GM23338 (cell line): ENCODE measurements around the gene HYAL2. TPM values are rescaled to one million over a fixed set of nuclear protein-coding genes. Genes with fewer than 3 reads are reported as not detected.

Source experiments
- ATAC-seq: fragments of 200-7000 bp; cut with Tn5 transposase; 3 replicates; pipeline ENCODE4 v1.9.1; 2020
- DNase-seq: peaks from one replicate; pipeline ENCODE4 v3.0.0-alpha.2; 2015; ENCODE audit warnings: low spot score
- H2AFZ ChIP-seq: fragments of 200-600 bp; sonication (generic); 2 replicates; pipeline ENCODE4 v1.8.0; 2016; ENCODE audit warnings: antibody characterized with exemption, mild to moderate bottlenecking, moderate library complexity
- H3F3A ChIP-seq: fragments of 200-600 bp; sonication (generic); replicated peaks from 2 replicates; pipeline ENCODE4 v1.8.0; 2017; ENCODE audit warnings: antibody characterized with exemption, mixed run types, low read depth
- H3K27ac ChIP-seq: fragments of 200-600 bp; sonication (generic); 2 replicates; pipeline ENCODE4 v1.6.1; 2016; ENCODE audit warnings: low read depth
- H3K27me3 ChIP-seq: fragments of 200-600 bp; sonication (generic); 2 replicates; pipeline ENCODE4 v1.8.0; 2016; ENCODE audit warnings: mild to moderate bottlenecking, mixed run types, moderate library complexity; ENCODE audit not compliant: insufficient read depth
- H3K36me3 ChIP-seq: fragments of 200-600 bp; sonication (generic); 2 replicates; pipeline ENCODE4 v1.8.0; 2016; ENCODE audit warnings: mild to moderate bottlenecking; ENCODE audit not compliant: insufficient read depth
- H3K4me1 ChIP-seq: fragments of 200-600 bp; sonication (generic); 2 replicates; pipeline ENCODE4 v1.8.0; 2016; ENCODE audit warnings: mild to moderate bottlenecking, moderate library complexity; ENCODE audit not compliant: insufficient read depth
- H3K4me2 ChIP-seq: fragments of 200-600 bp; sonication (generic); 2 replicates; pipeline ENCODE4 v1.7.1; 2017; ENCODE audit warnings: mixed run types
- H3K4me3 ChIP-seq: fragments of 200-600 bp; sonication (generic); 2 replicates; pipeline ENCODE4 v1.6.1; 2016; ENCODE audit warnings: mixed run types
- H3K79me2 ChIP-seq: fragments of 200-600 bp; sonication (generic); replicated peaks from 2 replicates; pipeline ENCODE4 v1.8.0; 2017; ENCODE audit warnings: mild to moderate bottlenecking; ENCODE audit not compliant: insufficient read depth
- H3K9me2 ChIP-seq: fragments of 200-600 bp; sonication (generic); 2 replicates; pipeline ENCODE4 v1.8.0; 2017; ENCODE audit not compliant: insufficient read depth
- H4K20me1 ChIP-seq: fragments of 200-600 bp; sonication (generic); replicated peaks from 2 replicates; pipeline ENCODE4 v1.8.0; 2017; ENCODE audit warnings: mild to moderate bottlenecking; ENCODE audit not compliant: insufficient read depth
- H3K27ac Mint-ChIP-seq: 2 replicates; pipeline ENCODE4 v1.8.0; 2020; ENCODE audit warnings: inconsistent platforms, mild to moderate bottlenecking, moderate library complexity, mixed read lengths
- H3K27me3 Mint-ChIP-seq: 3 replicates; pipeline ENCODE4 v1.8.0; 2022; ENCODE audit warnings: low read depth, mild to moderate bottlenecking, moderate library complexity, mixed read lengths, inconsistent platforms; ENCODE audit not compliant: insufficient read depth, poor library complexity
- H3K36me3 Mint-ChIP-seq: 3 replicates; pipeline ENCODE4 v1.8.0; 2021; ENCODE audit warnings: low read depth, mild to moderate bottlenecking, inconsistent platforms, moderate library complexity, mixed read lengths
- H3K4me1 Mint-ChIP-seq: 3 replicates; pipeline ENCODE4 v1.8.0; 2020; ENCODE audit warnings: mild to moderate bottlenecking, inconsistent platforms, mixed read lengths
- H3K4me3 Mint-ChIP-seq: 3 replicates; pipeline ENCODE4 v1.8.0; 2021; ENCODE audit warnings: moderate library complexity, mild to moderate bottlenecking, inconsistent platforms, mixed read lengths
- H3K9me3 Mint-ChIP-seq: 3 replicates; pipeline ENCODE4 v1.8.0; 2020; ENCODE audit warnings: moderate library complexity, mild to moderate bottlenecking, inconsistent platforms, mixed read lengths
- CREB1 ChIP-seq: fragments of 250-450 bp; sonication (Bioruptor Pico); IDR thresholded peaks from 2 replicates; pipeline ENCODE4 v1.5.0; 2020; ENCODE audit warnings: low read depth, mild to moderate bottlenecking, moderate library complexity
- CTCF ChIP-seq, 2 experiments: fragments of 200-600 bp in 1 of 2; sonication (generic) in 1 of 2; conservative IDR thresholded peaks; 2 replicates each; pipeline versions ENCODE4 v1.5.1 to v1.6.1; 2016 to 2017; ENCODE audit warnings: antibody characterized with exemption in 2 of 2, low read depth in 2 of 2, mild to moderate bottlenecking in 2 of 2, moderate library complexity in 1 of 2
- ETS1 ChIP-seq: IDR thresholded peaks from 2 replicates; pipeline ENCODE4 v1.6.1; 2016; ENCODE audit warnings: antibody characterized with exemption
- EZH2 ChIP-seq: fragments of 200-600 bp; sonication (generic); IDR thresholded peaks from one replicate; pipeline ENCODE4 v1.8.0; 2017; ENCODE audit warnings: antibody characterized with exemption, mild to moderate bottlenecking, low read depth; ENCODE audit not compliant: unreplicated experiment
- EZH2phosphoT487 ChIP-seq: fragments of 200-600 bp; sonication (generic); IDR thresholded peaks from one replicate; pipeline ENCODE4 v1.8.1; 2018; ENCODE audit warnings: antibody characterized with exemption; ENCODE audit not compliant: unreplicated experiment
- JUNB ChIP-seq: IDR thresholded peaks from one replicate; pipeline ENCODE4 v1.6.1; 2016; ENCODE audit warnings: antibody characterized with exemption; ENCODE audit not compliant: unreplicated experiment
- NANOG ChIP-seq: IDR thresholded peaks from 2 replicates; pipeline ENCODE4 v1.6.1; 2016; ENCODE audit warnings: antibody characterized with exemption, borderline replicate concordance
- POLR2AphosphoS5 ChIP-seq: IDR thresholded peaks from 2 replicates; pipeline ENCODE4 v1.6.1; 2016; ENCODE audit warnings: antibody characterized with exemption, low read depth
- REST ChIP-seq: IDR thresholded peaks from one replicate; pipeline ENCODE4 v1.6.1; 2018; ENCODE audit warnings: antibody characterized with exemption; ENCODE audit not compliant: unreplicated experiment
- ZNF114 ChIP-seq: fragments of 250-450 bp; sonication (Bioruptor Pico); IDR thresholded peaks from 2 replicates; pipeline ENCODE4 v1.5.0; 2020; ENCODE audit warnings: mild to moderate bottlenecking, moderate library complexity
- ZNF462 ChIP-seq: fragments of 250-450 bp; sonication (Bioruptor Pico); IDR thresholded peaks from 2 replicates; pipeline ENCODE4 v1.5.0; 2020; ENCODE audit warnings: mild to moderate bottlenecking, moderate library complexity
- polyA plus RNA-seq: library from polyadenylated mRNA; unstranded; fragments of >200 nt; fragmentation: Nextera tagmentation; extraction: Ambion mirVana; gene quantifications from 2 replicates; pipeline ENCODE4 v1.2.1, GENCODE V29; 2016
- total RNA-seq: library from RNA; depleted of rRNA; stranded (reverse); fragments of >200 nt; shearing (Covaris generic); gene quantifications from 2 replicates; pipeline ENCODE4 v1.2.3, GENCODE V29; 2014

Gene HYAL2
- total and polyA plus RNA-seq, 2 experiments from 2014 or later, result 28.9 to 74.3 TPM

GRCh38 chr3:50292159-50293078, 30.1 kb downstream of the HYAL2 start, which contains the start of gene IFRD2 (continued):
- TF ChIP-seq ZNF114 (CRISPR knock-in tag) (peak; percentile 90), POLR2AphosphoS5 (peak; percentile 76), NANOG (no peak), EZH2 (no peak), CREB1 (peak; percentile 94), ETS1 (peak; percentile 100), EZH2phosphoT487 (no peak), JUNB (no peak), CTCF (conservative IDR thresholded peaks at IDR 0.05; ENCODE audit: low read depth in 2 of 2) (no peak), REST (no peak)

GRCh38 chr3:50290161-50290641, 32.3 kb downstream of the HYAL2 start:
- no peak overlapping the region for H3K27ac ChIP-seq
- Mint-ChIP-seq H3K9me3 (no peaks in the 10 kb centered on the region), H3K4me1 (peaks cover 11% of the 10 kb centered on the region), H3K27ac (no peak overlapping the region), H3K27me3 (peaks cover 8% of the 10 kb centered on the region), H3K4me3 (peak overlapping the region; percentile 86; the same call in 2 of the 3 replicates), H3K36me3 (peaks cover 47% of the 10 kb centered on the region)
- no peaks in the 10 kb centered on the region for H3K9me2 ChIP-seq
- H2AFZ ChIP-seq, result no peak overlapping the region
- H3K27me3 ChIP-seq, result no peaks in the 10 kb centered on the region
- ATAC-seq (no peak), DNase-seq (no peak)
- no peak overlapping the region for H3K4me2 ChIP-seq
- H3K36me3 ChIP-seq, result peaks cover 11% of the 10 kb centered on the region
- peaks cover 17% of the 10 kb centered on the region for H3K79me2 ChIP-seq
- no peak overlapping the region for H3K4me3 ChIP-seq
- H3F3A ChIP-seq, result 0 out of 2 replicates have a peak, but pooled peaks cover 4% of the 10 kb centered on the region
- H3K4me1 ChIP-seq, result peaks cover 5% of the 10 kb centered on the region
- no peaks in the 10 kb centered on the region; the same call in 1 of the 2 replicates for H4K20me1 ChIP-seq
- no peak for TF ChIP-seq ZNF462 (CRISPR knock-in tag)
